ENCODE data around the gene PGRMC1.

PGRMC1 gene

GRCh38 chrX:119235872-119236622, at the start of gene PGRMC1:
TSS of gene PGRMC1 (plus strand) at chrX:119236285. CDS start at chrX:119236364, 79 bp downstream.
- FAIRE-seq: no peak

GRCh38 chrX:119186763-119187162, 49.3 kb upstream of the PGRMC1 start:
- DNase-seq (ENCODE audit: insufficient read length, low spot score): no peak
- no peak for FAIRE-seq
- TF ChIP-seq CTCF (IDR thresholded peaks at IDR 0.05; ENCODE audit: insufficient read depth, missing control alignments): no peak

More at GRCh38 chrX:119235872-119236622, at the start of gene PGRMC1:
- peak; percentile 38 for DNase-seq (ENCODE audit: insufficient read length, low spot score)
- no peak for TF ChIP-seq CTCF (IDR thresholded peaks at IDR 0.05; ENCODE audit: insufficient read depth, missing control alignments)

- no peak for TF ChIP-seq CTCF (IDR thresholded peaks at IDR 0.05; ENCODE audit: insufficient read depth, missing control alignments)
- FAIRE-seq: no peak
- DNase-seq (ENCODE audit: insufficient read length, low spot score): no peak
Measured at GRCh38 chrX:119187298-119187697, 48.8 kb upstream of the PGRMC1 start.

DNA sequence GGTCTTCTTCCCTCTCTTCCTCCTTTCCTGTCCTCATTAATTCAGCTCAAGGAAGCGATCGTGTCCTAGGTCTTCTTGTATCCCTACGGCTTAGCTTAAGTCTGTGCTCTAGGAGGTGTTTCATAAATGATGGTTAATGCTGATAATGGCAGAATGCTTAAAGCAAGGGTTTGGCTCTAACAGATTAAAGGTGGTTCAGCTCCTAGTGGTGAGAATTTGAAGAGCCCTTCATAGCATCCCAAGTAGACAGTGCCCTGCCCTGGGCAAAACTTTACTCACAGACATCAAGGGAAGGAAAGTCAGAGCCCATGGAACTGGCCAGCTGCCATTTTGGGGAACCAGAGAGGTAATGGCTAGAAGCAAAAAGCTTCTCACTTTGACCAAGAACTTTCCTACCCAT, 47.0 kb upstream of the PGRMC1 start:
- FAIRE-seq (no peak), DNase-seq (ENCODE audit: insufficient read length, low spot score) (no peak)
- no peak for TF ChIP-seq CTCF (IDR thresholded peaks at IDR 0.05; ENCODE audit: insufficient read depth, missing control alignments)

- DNase-seq (ENCODE audit: insufficient read length, low spot score) (no peak), FAIRE-seq (no peak)
- no peak for TF ChIP-seq CTCF (IDR thresholded peaks at IDR 0.05; ENCODE audit: insufficient read depth, missing control alignments)
Measured at GRCh38 chrX:119189595-119189994, 46.5 kb upstream of the PGRMC1 start.

- DNase-seq (ENCODE audit: insufficient read length, low spot score): no peak
- no peak for TF ChIP-seq CTCF (IDR thresholded peaks at IDR 0.05; ENCODE audit: insufficient read depth, missing control alignments)
- no peak for FAIRE-seq
Measured at GRCh38 chrX:119190091-119190681, 45.9 kb upstream of the PGRMC1 start.

DNA sequence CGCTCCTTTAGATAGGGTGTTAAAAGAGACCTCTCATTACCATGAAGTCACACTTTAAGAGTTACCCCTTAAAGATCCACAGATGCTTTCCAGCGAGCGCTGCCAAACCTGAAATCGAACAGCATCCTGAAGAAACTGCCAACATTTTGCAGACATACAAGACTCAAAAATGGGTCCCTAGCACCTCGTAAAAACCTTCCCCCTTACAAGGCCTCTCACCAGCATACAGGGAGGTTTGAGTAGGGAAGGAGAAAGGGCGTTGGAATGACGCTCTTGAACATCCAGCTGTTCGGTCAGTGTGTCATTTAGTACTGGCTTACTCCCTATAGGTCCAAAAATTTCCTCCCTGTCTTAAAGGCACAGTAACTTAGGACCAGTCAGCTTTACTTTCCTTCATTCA, 45.3 kb upstream of the PGRMC1 start:
- DNase-seq (ENCODE audit: insufficient read length, low spot score) (no peak), FAIRE-seq (no peak)
- no peak for TF ChIP-seq CTCF (IDR thresholded peaks at IDR 0.05; ENCODE audit: insufficient read depth, missing control alignments)
